Measurements from ENCODE around the gene MTUS2.

DNA sequence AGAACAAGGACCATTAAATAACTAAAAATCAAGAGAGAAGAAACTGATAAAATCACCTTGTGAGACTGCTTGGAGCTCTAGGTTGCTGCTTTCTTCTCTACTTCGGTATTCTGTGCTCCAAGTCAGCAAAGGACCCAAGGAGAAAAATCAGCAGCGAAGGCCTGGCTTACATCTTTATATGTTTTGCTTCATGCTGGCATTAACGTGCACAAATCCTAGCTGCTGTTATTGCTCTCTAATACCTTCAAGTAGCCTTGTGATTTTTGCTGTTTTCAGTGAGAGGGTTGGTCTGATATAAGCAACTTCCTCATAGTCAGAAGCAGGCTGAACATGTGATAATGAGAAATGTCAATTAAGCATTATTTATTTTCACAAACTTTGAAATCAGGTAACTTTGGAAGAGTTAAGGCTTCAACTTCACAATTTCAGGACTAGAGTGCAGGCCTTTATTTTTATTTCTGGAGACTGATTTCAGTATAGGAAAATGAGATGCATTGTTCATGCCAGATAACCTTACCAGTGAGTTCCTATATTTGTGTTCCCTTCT, 410.2 kb downstream of the MTUS2 start:
- TF ChIP-seq, protein P1, sequence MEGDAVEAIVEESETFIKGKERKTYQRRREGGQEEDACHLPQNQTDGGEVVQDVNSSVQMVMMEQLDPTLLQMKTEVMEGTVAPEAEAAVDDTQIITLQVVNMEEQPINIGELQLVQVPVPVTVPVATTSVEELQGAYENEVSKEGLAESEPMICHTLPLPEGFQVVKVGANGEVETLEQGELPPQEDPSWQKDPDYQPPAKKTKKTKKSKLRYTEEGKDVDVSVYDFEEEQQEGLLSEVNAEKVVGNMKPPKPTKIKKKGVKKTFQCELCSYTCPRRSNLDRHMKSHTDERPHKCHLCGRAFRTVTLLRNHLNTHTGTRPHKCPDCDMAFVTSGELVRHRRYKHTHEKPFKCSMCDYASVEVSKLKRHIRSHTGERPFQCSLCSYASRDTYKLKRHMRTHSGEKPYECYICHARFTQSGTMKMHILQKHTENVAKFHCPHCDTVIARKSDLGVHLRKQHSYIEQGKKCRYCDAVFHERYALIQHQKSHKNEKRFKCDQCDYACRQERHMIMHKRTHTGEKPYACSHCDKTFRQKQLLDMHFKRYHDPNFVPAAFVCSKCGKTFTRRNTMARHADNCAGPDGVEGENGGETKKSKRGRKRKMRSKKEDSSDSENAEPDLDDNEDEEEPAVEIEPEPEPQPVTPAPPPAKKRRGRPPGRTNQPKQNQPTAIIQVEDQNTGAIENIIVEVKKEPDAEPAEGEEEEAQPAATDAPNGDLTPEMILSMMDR (IDR thresholded peaks at IDR 0.05), result no peak
- no peak for TF ChIP-seq POLR2AphosphoS5 (IDR thresholded peaks at IDR 0.05)

Data from suprapubic skin (tissue), 3 donors.